K562 (cell line): ENCODE data around the gene SORCS2. TPM values are rescaled to one million over a fixed set of nuclear protein-coding genes. Genes with fewer than 3 reads are reported as not detected.

Experiments used
- BRCA1 ChIP-seq, 2 experiments: fragments of 450-650 bp in 1 of 2; sonication (generic) in 1 of 2; formaldehyde crosslinking in 1 of 2; IDR thresholded peaks; 2 replicates each; pipeline versions ENCODE4 v1.5.0 to v1.6.1; 2017 to 2020; ENCODE audit warnings: mild to moderate bottlenecking in 1 of 2, missing genetic modification reagents in 1 of 2
- FOXJ3 ChIP-seq: sonication (generic); formaldehyde crosslinking; IDR thresholded peaks from 2 replicates; pipeline ENCODE4 v1.4.0; 2020; ENCODE audit warnings: mild to moderate bottlenecking, missing genetic modification reagents
- FOXK1 ChIP-seq: sonication (generic); formaldehyde crosslinking; IDR thresholded peaks from 2 replicates; pipeline ENCODE4 v1.8.0; 2022; ENCODE audit warnings: missing genetic modification reagents, mild to moderate bottlenecking, borderline replicate concordance
- GTF2F1 ChIP-seq: IDR thresholded peaks from 2 replicates; pipeline ENCODE4 v1.6.1; 2011; ENCODE audit warnings: low read depth, low read length, improper control_type of control experiment
- HIVEP1 ChIP-seq: fragments of 250-450 bp; sonication (Bioruptor Pico); IDR thresholded peaks from 2 replicates; pipeline ENCODE4 v1.4.0; 2020; ENCODE audit warnings: mild to moderate bottlenecking
- JUNB ChIP-seq: fragments of 450-650 bp; formaldehyde crosslinking; conservative IDR thresholded peaks from 2 replicates; pipeline ENCODE4 v1.4.0; 2020; ENCODE audit warnings: mild to moderate bottlenecking
- MAFF ChIP-seq: IDR thresholded peaks from 2 replicates; pipeline ENCODE4 v1.6.1; 2012; ENCODE audit warnings: low read length, improper control_type of control experiment
- MAFG ChIP-seq: fragments of 450-650 bp; conservative IDR thresholded peaks from 2 replicates; pipeline ENCODE4 v1.6.1; 2016; ENCODE audit warnings: missing genetic modification characterization, missing compliant biosample characterization
- MAZ ChIP-seq, 2 experiments: fragments of 450-650 bp in 1 of 2; sonication (generic) in 1 of 2; formaldehyde crosslinking; IDR thresholded peaks in 1 of 2; conservative IDR thresholded peaks in 1 of 2; 2 replicates each; pipeline versions ENCODE4 v1.4.0 to v1.5.0; 2020; ENCODE audit warnings: mild to moderate bottlenecking in 1 of 2, missing genetic modification reagents in 1 of 2
- MYC ChIP-seq, 2 experiments: fragments of 250-450 bp in 1 of 2; sonication (Bioruptor Pico) in 1 of 2; IDR thresholded peaks; 2 replicates each; pipeline versions ENCODE4 v1.5.1 to v1.6.1; 2012 to 2021; ENCODE audit warnings: low read depth in 2 of 2, borderline replicate concordance in 1 of 2, improper control_type of control experiment in 1 of 2, low read length in 1 of 2, mild to moderate bottlenecking in 1 of 2, moderate library complexity in 1 of 2
- NELFE ChIP-seq: IDR thresholded peaks from 2 replicates; pipeline ENCODE4 v1.6.1; 2011; ENCODE audit warnings: mild to moderate bottlenecking; ENCODE audit not compliant: insufficient read depth, insufficient read length
- NFE2L1 ChIP-seq: fragments of 450-650 bp; IDR thresholded peaks from 2 replicates; pipeline ENCODE4 v1.6.1; 2016; ENCODE audit warnings: missing genetic modification characterization, low read depth, mild to moderate bottlenecking, missing compliant biosample characterization, moderate library complexity, borderline replicate concordance
- OTX1 ChIP-seq: fragments of 450-650 bp; formaldehyde crosslinking; IDR thresholded peaks from 2 replicates; pipeline ENCODE4 v1.4.0; 2022; ENCODE audit warnings: mild to moderate bottlenecking
- SMARCC2 ChIP-seq: fragments of 450-650 bp; IDR thresholded peaks from 2 replicates; pipeline ENCODE4 v1.6.1; 2017; ENCODE audit warnings: antibody characterized with exemption, moderate library complexity, mild to moderate bottlenecking, low read depth
- ZNF146 ChIP-seq: IDR thresholded peaks from one replicate; pipeline ENCODE4 v1.6.1; 2018; ENCODE audit warnings: missing compliant biosample characterization; ENCODE audit not compliant: unreplicated experiment
- ZNF408 ChIP-seq: fragments of 250-450 bp; sonication (Bioruptor Pico); IDR thresholded peaks from 2 replicates; pipeline ENCODE4 v1.4.0; 2020; ENCODE audit warnings: low read depth, mild to moderate bottlenecking, moderate library complexity
- polyA plus RNA-seq, 8 experiments: library from polyadenylated mRNA; depleted of rRNA in 4 of 8; stranded (reverse) in 5 of 8; unstranded in 3 of 8; fragments of >200 nt; fragmentation: Nextera tagmentation in 2 of 8; fragmentation: Illumina TruSeq in 1 of 8; extraction: Ambion mirVana in 2 of 8; extraction: Trizol in 1 of 8; gene quantifications; 2 replicates each; pipeline versions ENCODE4 v1.2.1 to v1.2.3, GENCODE V29; 2011 to 2014; ENCODE audit warnings: inconsistent platforms in 1 of 8, missing spikeins in 1 of 8
- total RNA-seq, 7 experiments: library from RNA; depleted of rRNA in 6 of 7; stranded (reverse); fragments of >200 nt in 6 of 7; fragmentation: Illumina TruSeq in 2 of 7; extraction: Trizol in 2 of 7; gene quantifications; 2 replicates each; pipeline versions ENCODE4 v1.2.1 to v1.2.3, GENCODE V29; 2011 to 2021; ENCODE audit warnings: low replicate concordance in 1 of 7
- TF ChIP-seq, protein P1 (sequence below): IDR thresholded peaks from 2 replicates; pipeline ENCODE4 v1.6.1; 2011; ENCODE audit not compliant: insufficient read length; ENCODE audit errors: extremely low read depth
- TF ChIP-seq, protein P2 (sequence below): fragments of 250-450 bp; sonication (Bioruptor Pico); IDR thresholded peaks from 2 replicates; pipeline ENCODE4 v1.8.0; 2021; ENCODE audit warnings: borderline replicate concordance, mild to moderate bottlenecking, moderate library complexity; ENCODE audit not compliant: poor library complexity, severe bottlenecking
- TF ChIP-seq, protein P3 (sequence below), 2 experiments: fragments of 450-650 bp; IDR thresholded peaks; 2 replicates each; pipeline ENCODE4 v1.6.1; 2016; ENCODE audit warnings: mild to moderate bottlenecking in 2 of 2, borderline replicate concordance in 1 of 2, low read depth in 1 of 2, moderate library complexity in 1 of 2

Gene SORCS2
- total and polyA plus RNA-seq, 9 of the 15 experiments (the other 6 are each of a cell fraction or from before 2014, with no cell fraction given) = not detected

DNA sequence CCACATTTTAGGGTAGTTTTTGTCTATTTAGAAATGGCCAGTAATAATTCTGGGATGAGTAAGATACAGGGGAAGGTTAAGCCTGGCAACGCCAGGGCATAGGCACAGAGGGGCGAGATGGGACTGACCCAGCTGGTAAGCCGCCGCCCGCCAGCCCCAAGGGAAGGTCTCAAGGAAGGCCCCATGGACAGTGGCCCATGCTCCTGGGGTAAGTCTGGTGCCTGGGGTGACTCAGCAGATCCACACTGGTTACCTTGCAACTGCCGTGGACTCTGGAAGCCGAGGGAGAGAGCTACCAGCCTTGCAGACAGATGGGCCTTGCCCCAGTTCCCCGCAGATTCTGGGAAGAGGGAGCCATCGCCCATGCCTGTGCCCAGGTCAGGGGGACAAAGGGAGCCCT, 567.9 kb downstream of the SORCS2 start (continued):
- no peak for TF ChIP-seq SMARCC2
- TF ChIP-seq, protein P1, sequence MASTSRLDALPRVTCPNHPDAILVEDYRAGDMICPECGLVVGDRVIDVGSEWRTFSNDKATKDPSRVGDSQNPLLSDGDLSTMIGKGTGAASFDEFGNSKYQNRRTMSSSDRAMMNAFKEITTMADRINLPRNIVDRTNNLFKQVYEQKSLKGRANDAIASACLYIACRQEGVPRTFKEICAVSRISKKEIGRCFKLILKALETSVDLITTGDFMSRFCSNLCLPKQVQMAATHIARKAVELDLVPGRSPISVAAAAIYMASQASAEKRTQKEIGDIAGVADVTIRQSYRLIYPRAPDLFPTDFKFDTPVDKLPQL = no peak
- TF ChIP-seq MAFF = peak; percentile 36; the same call in 1 of the 2 replicates
- no peak for TF ChIP-seq ZNF408 (CRISPR knock-in tag)
- TF ChIP-seq MAZ (CRISPR knock-in tag; conservative IDR thresholded peaks at IDR 0.05 in 1 of 2, IDR thresholded peaks at IDR 0.05 in 1 of 2) = no peak
- no peak for TF ChIP-seq OTX1 (CRISPR knock-in tag)
- no peak for TF ChIP-seq HIVEP1 (CRISPR knock-in tag)
- TF ChIP-seq BRCA1 (IDR thresholded peaks at IDR 0.05) = no peak
- no peak for TF ChIP-seq BRCA1 (CRISPR knock-in tag; IDR thresholded peaks at IDR 0.05)
- TF ChIP-seq MAFG (tag) = peak; percentile 86
- no peak for TF ChIP-seq NELFE
- 0 out of 2 replicates have a peak, but pooled peaks have one; percentile 52 for TF ChIP-seq NFE2L1 (tag)
- TF ChIP-seq, protein P2, sequence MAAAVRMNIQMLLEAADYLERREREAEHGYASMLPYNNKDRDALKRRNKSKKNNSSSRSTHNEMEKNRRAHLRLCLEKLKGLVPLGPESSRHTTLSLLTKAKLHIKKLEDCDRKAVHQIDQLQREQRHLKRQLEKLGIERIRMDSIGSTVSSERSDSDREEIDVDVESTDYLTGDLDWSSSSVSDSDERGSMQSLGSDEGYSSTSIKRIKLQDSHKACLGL = no peak
- no peak for TF ChIP-seq GTF2F1
- TF ChIP-seq MYC (IDR thresholded peaks at IDR 0.05; ENCODE audit: low read depth, low read length) = no peak
- TF ChIP-seq MYC (CRISPR knock-in tag; IDR thresholded peaks at IDR 0.05; ENCODE audit: borderline replicate concordance, low read depth) = no peak
- TF ChIP-seq FOXJ3 (CRISPR knock-in tag) = no peak
- TF ChIP-seq JUNB (CRISPR knock-in tag) = no peak
- TF ChIP-seq, protein P3, sequence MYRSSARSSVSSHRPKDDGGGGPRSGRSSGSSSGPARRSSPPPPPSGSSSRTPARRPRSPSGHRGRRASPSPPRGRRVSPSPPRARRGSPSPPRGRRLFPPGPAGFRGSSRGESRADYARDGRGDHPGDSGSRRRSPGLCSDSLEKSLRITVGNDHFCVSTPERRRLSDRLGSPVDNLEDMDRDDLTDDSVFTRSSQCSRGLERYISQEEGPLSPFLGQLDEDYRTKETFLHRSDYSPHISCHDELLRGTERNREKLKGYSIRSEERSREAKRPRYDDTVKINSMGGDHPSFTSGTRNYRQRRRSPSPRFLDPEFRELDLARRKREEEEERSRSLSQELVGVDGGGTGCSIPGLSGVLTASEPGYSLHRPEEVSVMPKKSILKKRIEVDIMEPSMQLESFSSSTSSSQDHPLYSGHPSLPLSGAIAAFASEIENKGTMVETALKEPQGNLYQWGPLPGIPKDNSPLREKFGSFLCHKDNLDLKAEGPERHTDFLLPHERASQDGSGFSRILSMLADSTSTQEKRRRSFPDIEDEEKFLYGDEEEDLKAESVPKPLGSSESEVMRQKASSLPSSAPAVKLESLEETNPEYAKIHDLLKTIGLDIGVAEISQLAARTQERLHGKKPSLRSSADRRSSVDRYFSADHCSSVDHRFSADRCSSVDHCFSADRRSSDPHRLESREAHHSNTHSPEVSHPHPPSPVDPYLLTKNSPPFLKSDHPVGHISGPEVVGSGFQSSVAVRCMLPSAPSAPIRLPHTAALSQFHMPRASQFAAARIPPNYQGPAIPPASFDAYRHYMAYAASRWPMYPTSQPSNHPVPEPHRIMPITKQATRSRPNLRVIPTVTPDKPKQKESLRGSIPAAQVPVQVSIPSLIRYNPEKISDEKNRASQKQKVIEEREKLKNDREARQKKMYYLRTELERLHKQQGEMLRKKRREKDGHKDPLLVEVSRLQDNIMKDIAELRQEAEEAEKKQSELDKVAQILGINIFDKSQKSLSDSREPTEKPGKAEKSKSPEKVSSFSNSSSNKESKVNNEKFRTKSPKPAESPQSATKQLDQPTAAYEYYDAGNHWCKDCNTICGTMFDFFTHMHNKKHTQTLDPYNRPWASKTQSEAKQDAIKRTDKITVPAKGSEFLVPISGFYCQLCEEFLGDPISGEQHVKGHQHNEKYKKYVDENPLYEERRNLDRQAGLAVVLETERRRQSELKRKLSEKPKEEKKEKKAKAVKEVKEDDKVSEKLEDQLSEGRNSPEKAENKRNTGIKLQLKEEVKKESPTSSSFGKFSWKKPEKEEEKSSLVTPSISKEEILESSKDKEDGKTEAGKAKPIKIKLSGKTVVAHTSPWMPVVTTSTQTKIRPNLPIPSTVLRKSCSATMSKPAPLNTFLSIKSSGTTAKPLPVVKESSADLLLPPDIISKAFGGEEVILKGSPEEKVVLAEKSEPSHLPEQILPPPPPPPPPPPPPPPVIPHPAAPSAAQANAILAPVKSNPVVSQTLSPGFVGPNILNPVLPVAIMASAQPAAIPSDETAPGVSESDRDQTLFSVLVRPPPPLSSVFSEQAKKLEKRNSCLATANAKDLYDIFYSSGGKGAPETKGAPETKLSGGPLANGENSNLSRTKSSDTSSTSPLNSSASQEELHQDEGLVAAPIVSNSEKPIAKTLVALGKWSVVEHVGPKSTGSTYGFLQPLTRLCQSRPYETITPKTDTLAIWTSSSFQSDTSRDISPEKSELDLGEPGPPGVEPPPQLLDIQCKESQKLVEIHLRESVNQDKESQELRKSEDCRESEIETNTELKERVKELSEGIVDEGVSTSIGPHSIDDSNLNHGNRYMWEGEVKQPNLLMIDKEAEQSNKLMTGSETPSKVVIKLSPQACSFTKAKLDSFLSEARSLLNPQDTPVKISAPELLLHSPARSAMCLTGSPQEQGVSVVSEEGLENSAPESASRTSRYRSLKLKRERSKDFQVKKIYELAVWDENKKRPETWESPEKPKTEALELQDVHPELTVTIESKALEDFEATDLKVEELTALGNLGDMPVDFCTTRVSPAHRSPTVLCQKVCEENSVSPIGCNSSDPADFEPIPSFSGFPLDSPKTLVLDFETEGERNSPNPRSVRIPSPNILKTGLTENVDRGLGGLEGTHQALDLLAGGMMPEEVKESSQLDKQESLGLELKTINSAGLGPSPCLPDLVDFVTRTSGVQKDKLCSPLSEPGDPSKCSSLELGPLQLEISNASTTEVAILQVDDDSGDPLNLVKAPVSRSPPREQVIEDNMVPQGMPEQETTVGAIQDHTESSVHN (IDR thresholded peaks at IDR 0.05; ENCODE audit: borderline replicate concordance in 1 of 2, low read depth in 1 of 2) = no peak
- no peak for TF ChIP-seq FOXK1 (CRISPR knock-in tag)
- TF ChIP-seq ZNF146 (CRISPR knock-in tag) = no peak
